SK-N-SH (cell line): ENCODE results near the gene NPHP1. TPM values are rescaled to one million over a fixed set of nuclear protein-coding genes. Genes with fewer than 3 reads are reported as not detected.

Experiments
- CTCF ChIA-PET: fragments of 300-600, 350-600 bp; formaldehyde crosslinking; extraction: SDS; loops from one replicate; lab custom pipeline; 2021; lab: Yijun Ruan, JAX
- POLR2A ChIA-PET: fragments of 350-600 bp; sonication (Branson Sonifier 250); formaldehyde crosslinking; extraction: SDS; loops from one replicate; lab custom pipeline; 2020; ENCODE audit warnings: antibody characterized with exemption, inconsistent platforms; lab: Yijun Ruan, JAX
- DNase-seq: peaks from one replicate; pipeline ENCODE4 v3.0.0; 2012
- H2AFZ ChIP-seq: fragments of 200-600 bp; sonication (generic); 2 replicates; pipeline ENCODE4 v1.8.1; 2016; ENCODE audit warnings: antibody characterized with exemption, mild to moderate bottlenecking, low read depth
- H3F3A ChIP-seq: fragments of 200-600 bp; sonication (generic); replicated peaks from 2 replicates; pipeline ENCODE3; 2016; ENCODE audit warnings: antibody characterized with exemption, mild to moderate bottlenecking; ENCODE audit not compliant: insufficient read depth
- H3K27ac ChIP-seq, 2 experiments: fragments of 200-500 bp in 1 of 2; fragments of 200-600 bp in 1 of 2; sonication (Bioruptor generic) in 1 of 2; sonication (generic), shearing (Covaris generic) in 1 of 2; 2 replicates each; pipeline versions ENCODE4 v1.5.1 to v1.6.1; 2014 to 2016; ENCODE audit warnings: low read depth in 2 of 2, inconsistent platforms in 1 of 2, low read length in 1 of 2, mild to moderate bottlenecking in 1 of 2, mixed read lengths in 1 of 2
- H3K27me3 ChIP-seq: fragments of 200-600 bp; sonication (generic), shearing (Covaris generic); 2 replicates; pipeline ENCODE4 v1.6.1; 2016; ENCODE audit warnings: mixed run types; ENCODE audit not compliant: insufficient read depth
- H3K36me3 ChIP-seq, 2 experiments: fragments of 200-500 bp in 1 of 2; fragments of 200-600 bp in 1 of 2; sonication (Bioruptor generic) in 1 of 2; sonication (generic) in 1 of 2; replicated peaks in 1 of 2; 2 replicates each; pipeline versions ENCODE3 to v1.5.1; 2014 to 2016; ENCODE audit warnings: low read length in 1 of 2, mild to moderate bottlenecking in 1 of 2; ENCODE audit not compliant: insufficient read depth in 2 of 2, control insufficient read depth in 1 of 2
- H3K4me1 ChIP-seq, 2 experiments: fragments of 200-500 bp in 1 of 2; fragments of 200-600 bp in 1 of 2; sonication (Bioruptor generic) in 1 of 2; sonication (generic), shearing (Covaris generic) in 1 of 2; 2 replicates each; pipeline versions ENCODE4 v1.5.1 to v1.6.1; 2014 to 2016; ENCODE audit warnings: low read depth in 1 of 2, low read length in 1 of 2, mixed run types in 1 of 2; ENCODE audit not compliant: insufficient read depth in 2 of 2, control insufficient read depth in 1 of 2
- H3K4me2 ChIP-seq: fragments of 200-600 bp; sonication (generic), shearing (Covaris generic); 2 replicates; pipeline ENCODE4 v1.6.1; 2017; ENCODE audit warnings: mixed run types
- H3K4me3 ChIP-seq, 2 experiments: fragments of 200-500 bp in 1 of 2; fragments of 200-600 bp in 1 of 2; sonication (Bioruptor generic) in 1 of 2; sonication (generic), shearing (Covaris generic) in 1 of 2; 2 replicates each; pipeline versions ENCODE4 v1.5.1 to v1.8.1; 2014 to 2016; ENCODE audit warnings: low read depth in 2 of 2, inconsistent platforms in 1 of 2, low read length in 1 of 2, mild to moderate bottlenecking in 1 of 2, mixed read lengths in 1 of 2, moderate library complexity in 1 of 2
- H3K79me2 ChIP-seq: fragments of 200-600 bp; sonication (generic); 2 replicates; pipeline ENCODE4 v1.8.1; 2017; ENCODE audit warnings: mild to moderate bottlenecking; ENCODE audit not compliant: insufficient read depth
- H3K9ac ChIP-seq: fragments of 200-600 bp; sonication (generic); 2 replicates; pipeline ENCODE4 v1.6.1; 2017; ENCODE audit warnings: mixed run types
- H3K9me2 ChIP-seq: fragments of 200-600 bp; sonication (generic); 2 replicates; pipeline ENCODE4 v1.6.1; 2017; ENCODE audit warnings: mixed run types
- H3K9me3 ChIP-seq: fragments of 200-600 bp; sonication (generic); 2 replicates; pipeline ENCODE4 v1.6.1; 2017; ENCODE audit warnings: mixed run types, mild to moderate bottlenecking, moderate library complexity
- H4K20me1 ChIP-seq: fragments of 200-600 bp; sonication (generic); 2 replicates; pipeline ENCODE4 v1.6.1; 2017; ENCODE audit warnings: mild to moderate bottlenecking, mixed run types; ENCODE audit not compliant: insufficient read depth
- CHD2 ChIP-seq: fragments of 150-350 bp; IDR thresholded peaks from 2 replicates; pipeline ENCODE4 v1.6.1; 2018; ENCODE audit warnings: low read length; ENCODE audit not compliant: partially characterized antibody
- ELF1 ChIP-seq: IDR thresholded peaks from 2 replicates; pipeline ENCODE4 v1.4.0; 2012
- EP300 ChIP-seq, 2 experiments: IDR thresholded peaks; 2 replicates each; pipeline versions ENCODE4 v1.4.0 to v1.6.1; 2012; ENCODE audit warnings: borderline replicate concordance in 1 of 2, low read depth in 1 of 2, low read length in 1 of 2
- FOSL2 ChIP-seq: IDR thresholded peaks from 2 replicates; pipeline ENCODE4 v1.4.0; 2012; ENCODE audit warnings: low read depth, mild to moderate bottlenecking, moderate library complexity, borderline replicate concordance
- FOXJ3 ChIP-seq: sonication (generic); formaldehyde crosslinking; IDR thresholded peaks from 2 replicates; pipeline ENCODE4 v1.5.1; 2020; ENCODE audit warnings: mild to moderate bottlenecking, missing genetic modification reagents
- FOXM1 ChIP-seq: IDR thresholded peaks from 2 replicates; pipeline ENCODE4 v1.4.0; 2012; ENCODE audit warnings: low read depth, mild to moderate bottlenecking
- GATA2 ChIP-seq: sonication (generic); formaldehyde crosslinking; IDR thresholded peaks from 2 replicates; pipeline ENCODE4 v1.5.0; 2020; ENCODE audit warnings: mild to moderate bottlenecking, missing genetic modification reagents
- JUND ChIP-seq: IDR thresholded peaks from 2 replicates; pipeline ENCODE4 v1.4.0; 2012
- MEF2A ChIP-seq: IDR thresholded peaks from 2 replicates; pipeline ENCODE4 v1.4.0; 2012; ENCODE audit warnings: low read depth, borderline replicate concordance
- MXI1 ChIP-seq: IDR thresholded peaks from 2 replicates; pipeline ENCODE4 v1.6.1; 2012; ENCODE audit warnings: mild to moderate bottlenecking, low read depth, low read length, improper control_type of control experiment
- POLR2AphosphoS5 ChIP-seq: IDR thresholded peaks from 2 replicates; pipeline ENCODE4 v1.6.1; 2012; ENCODE audit warnings: low read depth, low read length
- RCOR1 ChIP-seq: fragments of 150-350 bp; IDR thresholded peaks from 2 replicates; pipeline ENCODE4 v1.6.1; 2017; ENCODE audit warnings: antibody characterized with exemption, low read length
- RFX5 ChIP-seq: IDR thresholded peaks from 2 replicates; pipeline ENCODE4 v1.6.1; 2012; ENCODE audit warnings: mild to moderate bottlenecking, improper control_type of control experiment, low read length
- TAF1 ChIP-seq: IDR thresholded peaks from 2 replicates; pipeline ENCODE4 v1.6.1; 2012; ENCODE audit warnings: low read depth, mild to moderate bottlenecking, low read length, moderate library complexity, borderline replicate concordance
- TCF12 ChIP-seq: IDR thresholded peaks from 2 replicates; pipeline ENCODE4 v1.4.0; 2012
- USF1 ChIP-seq: IDR thresholded peaks from 2 replicates; pipeline ENCODE4 v1.4.0; 2012; ENCODE audit warnings: low read depth, borderline replicate concordance
- YY1 ChIP-seq: IDR thresholded peaks from 2 replicates; pipeline ENCODE4 v1.4.0; 2012; ENCODE audit warnings: low read depth, mild to moderate bottlenecking
- WGBS: methylation state at CpG from one replicate; pipeline ENCODE4 v1.1.6; 2017; ENCODE audit warnings: low lambda C conversion rate; 5-methylcytosine and 5-hydroxymethylcytosine counted together
- polyA plus RNA-seq, 3 experiments: library from polyadenylated mRNA; depleted of rRNA; stranded (reverse); fragments of >200 nt; gene quantifications; 2 replicates each; pipeline ENCODE4 v1.2.3, GENCODE V29; 2012
- TF ChIP-seq, protein P1 (sequence below): fragments of 150-350 bp; IDR thresholded peaks from 2 replicates; pipeline ENCODE4 v1.6.1; 2017; ENCODE audit warnings: antibody characterized with exemption, low read length, low read depth, borderline replicate concordance
- TF ChIP-seq, protein P2 (sequence below): fragments of 200-600 bp; sonication (generic); IDR thresholded peaks from 2 replicates; pipeline ENCODE4 v1.6.1; 2017; ENCODE audit warnings: antibody characterized with exemption, mild to moderate bottlenecking, moderate library complexity

Gene NPHP1
- polyA plus RNA-seq, 1 of the 3 experiments (the other 2 are of a cell fraction) = 5.0 TPM

DNA sequence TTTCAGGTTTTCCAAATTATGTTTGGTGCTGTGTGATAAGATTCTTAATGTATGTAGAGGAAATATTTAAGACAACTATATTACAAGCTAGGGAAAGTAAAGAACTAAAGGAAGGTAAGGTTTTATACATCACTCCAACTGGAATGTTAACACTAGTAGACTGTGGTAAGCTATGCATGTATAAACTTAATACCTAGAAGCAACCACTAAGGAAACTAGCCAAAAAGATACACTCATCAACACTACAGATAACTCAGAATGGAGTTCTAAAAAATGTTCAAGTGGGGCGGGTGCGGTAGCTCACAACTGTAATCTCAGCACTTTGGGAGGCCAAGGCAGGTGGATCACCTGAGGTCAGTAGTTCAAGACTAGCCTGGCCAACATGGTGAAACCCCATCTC is 51.4 kb downstream of the NPHP1 start:
- no peak overlapping the region for H3K4me3 ChIP-seq
- DNase-seq = no peak
- no peaks in the 10 kb centered on the region for H3K9me3 ChIP-seq
- TF ChIP-seq ELF1 = no peak
- TF ChIP-seq POLR2AphosphoS5 = no peak
- TF ChIP-seq RCOR1 = no peak
- H3K27ac ChIP-seq = no peak overlapping the region
- ChIA-PET CTCF (interaction anchor here (0.7 kb wide), 1 partner anchor 9 kb away, joined by 3 read pairs; no protein-coding TSS in a partner anchor), POLR2A (no interaction called here)
- H3K79me2 ChIP-seq = no peaks in the 10 kb centered on the region
- peaks cover 0 to 8% of the 10 kb centered on the region in 2 experiments for H3K36me3 ChIP-seq
- no peak overlapping the region for H2AFZ ChIP-seq
- H3K9ac ChIP-seq = no peak overlapping the region
- peaks cover 0 to 8% of the 10 kb centered on the region in 2 experiments; a peak in 2 of 4 replicates for H3K4me1 ChIP-seq
- no peaks in the 10 kb centered on the region for H3K9me2 ChIP-seq
- no peak overlapping the region for H3K4me2 ChIP-seq
- H3K27me3 ChIP-seq = no peaks in the 10 kb centered on the region
- 100% methylated on average over 2 of the region's 2 CpGs for WGBS
- no peaks in the 10 kb centered on the region for H4K20me1 ChIP-seq
- peaks cover 35% of the 10 kb centered on the region for H3F3A ChIP-seq

DNA sequence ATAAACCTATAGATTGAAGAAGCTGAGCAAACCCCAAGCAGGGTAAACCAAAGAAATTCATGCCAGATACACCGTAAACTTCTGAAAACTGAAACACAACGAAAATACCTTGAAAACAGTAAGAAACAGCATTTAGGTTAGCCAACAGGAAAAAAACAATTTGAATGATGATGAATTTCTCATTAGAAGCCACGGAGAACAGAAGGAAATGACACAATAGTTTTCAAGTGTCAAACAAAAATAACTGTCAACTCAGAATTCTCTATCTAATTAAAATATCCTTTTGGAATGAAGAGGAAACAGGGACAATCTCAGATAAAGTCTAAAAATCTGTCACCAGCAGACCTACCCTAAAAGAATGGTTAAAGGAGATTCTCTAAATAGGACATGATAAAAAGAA is 51.9 kb downstream of the NPHP1 start:
- H3K9me3 ChIP-seq = no peaks in the 10 kb centered on the region
- H3F3A ChIP-seq = peaks cover 39% of the 10 kb centered on the region
- H4K20me1 ChIP-seq = no peaks in the 10 kb centered on the region
- TF ChIP-seq CHD2 = no peak
- TF ChIP-seq, protein P1, sequence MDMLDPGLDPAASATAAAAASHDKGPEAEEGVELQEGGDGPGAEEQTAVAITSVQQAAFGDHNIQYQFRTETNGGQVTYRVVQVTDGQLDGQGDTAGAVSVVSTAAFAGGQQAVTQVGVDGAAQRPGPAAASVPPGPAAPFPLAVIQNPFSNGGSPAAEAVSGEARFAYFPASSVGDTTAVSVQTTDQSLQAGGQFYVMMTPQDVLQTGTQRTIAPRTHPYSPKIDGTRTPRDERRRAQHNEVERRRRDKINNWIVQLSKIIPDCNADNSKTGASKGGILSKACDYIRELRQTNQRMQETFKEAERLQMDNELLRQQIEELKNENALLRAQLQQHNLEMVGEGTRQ = no peak
- no peak for TF ChIP-seq FOXJ3 (CRISPR knock-in tag)
- TF ChIP-seq JUND = no peak
- TF ChIP-seq EP300 (IDR thresholded peaks at IDR 0.05; ENCODE audit: borderline replicate concordance in 1 of 2, low read depth in 1 of 2, low read length in 1 of 2) = no peak
- no peak for TF ChIP-seq GATA2 (CRISPR knock-in tag)
- TF ChIP-seq MXI1 = no peak
- TF ChIP-seq FOSL2 = no peak
- TF ChIP-seq YY1 = no peak
- no peak for TF ChIP-seq TAF1
- TF ChIP-seq RFX5 = no peak
- TF ChIP-seq, protein P2, sequence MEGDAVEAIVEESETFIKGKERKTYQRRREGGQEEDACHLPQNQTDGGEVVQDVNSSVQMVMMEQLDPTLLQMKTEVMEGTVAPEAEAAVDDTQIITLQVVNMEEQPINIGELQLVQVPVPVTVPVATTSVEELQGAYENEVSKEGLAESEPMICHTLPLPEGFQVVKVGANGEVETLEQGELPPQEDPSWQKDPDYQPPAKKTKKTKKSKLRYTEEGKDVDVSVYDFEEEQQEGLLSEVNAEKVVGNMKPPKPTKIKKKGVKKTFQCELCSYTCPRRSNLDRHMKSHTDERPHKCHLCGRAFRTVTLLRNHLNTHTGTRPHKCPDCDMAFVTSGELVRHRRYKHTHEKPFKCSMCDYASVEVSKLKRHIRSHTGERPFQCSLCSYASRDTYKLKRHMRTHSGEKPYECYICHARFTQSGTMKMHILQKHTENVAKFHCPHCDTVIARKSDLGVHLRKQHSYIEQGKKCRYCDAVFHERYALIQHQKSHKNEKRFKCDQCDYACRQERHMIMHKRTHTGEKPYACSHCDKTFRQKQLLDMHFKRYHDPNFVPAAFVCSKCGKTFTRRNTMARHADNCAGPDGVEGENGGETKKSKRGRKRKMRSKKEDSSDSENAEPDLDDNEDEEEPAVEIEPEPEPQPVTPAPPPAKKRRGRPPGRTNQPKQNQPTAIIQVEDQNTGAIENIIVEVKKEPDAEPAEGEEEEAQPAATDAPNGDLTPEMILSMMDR = no peak
- TF ChIP-seq MEF2A = no peak
- TF ChIP-seq USF1 = no peak
- TF ChIP-seq ELF1 = no peak
- TF ChIP-seq FOXM1 = no peak
- TF ChIP-seq TCF12 = no peak
- no peaks in the 10 kb centered on the region for H3K79me2 ChIP-seq
- no peak overlapping the region for H3K4me2 ChIP-seq
- H3K4me3 ChIP-seq = no peak overlapping the region
- peak overlapping the region in 1 of 2 experiments; percentile 99; a peak in 1 of 4 replicates for H3K27ac ChIP-seq
- peaks cover 0 to 8% of the 10 kb centered on the region in 2 experiments; a peak in 2 of 4 replicates for H3K4me1 ChIP-seq
- ChIA-PET POLR2A (no interaction called here), CTCF (no interaction called here)
- H3K9me2 ChIP-seq = no peaks in the 10 kb centered on the region
- no peak overlapping the region for H3K9ac ChIP-seq
- H2AFZ ChIP-seq = no peak overlapping the region
- H3K27me3 ChIP-seq = no peaks in the 10 kb centered on the region
- H3K36me3 ChIP-seq = peaks cover 0 to 8% of the 10 kb centered on the region in 2 experiments
- DNase-seq = no peak
- WGBS = 87% methylated on average over 3 of the region's 3 CpGs
